GM23338 (cell line): ENCODE results near the gene MAP4K4. TPM values are rescaled to one million over a fixed set of nuclear protein-coding genes. Genes with fewer than 3 reads are reported as not detected.

Source experiments
- ATAC-seq: fragments of 200-7000 bp; cut with Tn5 transposase; 3 replicates; pipeline ENCODE4 v1.9.1; 2020
- DNase-seq: peaks from one replicate; pipeline ENCODE4 v3.0.0-alpha.2; 2015; ENCODE audit warnings: low spot score
- H2AFZ ChIP-seq: fragments of 200-600 bp; sonication (generic); 2 replicates; pipeline ENCODE4 v1.8.0; 2016; ENCODE audit warnings: antibody characterized with exemption, mild to moderate bottlenecking, moderate library complexity
- H3F3A ChIP-seq: fragments of 200-600 bp; sonication (generic); replicated peaks from 2 replicates; pipeline ENCODE4 v1.8.0; 2017; ENCODE audit warnings: antibody characterized with exemption, mixed run types, low read depth
- H3K27ac ChIP-seq: fragments of 200-600 bp; sonication (generic); 2 replicates; pipeline ENCODE4 v1.6.1; 2016; ENCODE audit warnings: low read depth
- H3K27me3 ChIP-seq: fragments of 200-600 bp; sonication (generic); 2 replicates; pipeline ENCODE4 v1.8.0; 2016; ENCODE audit warnings: mild to moderate bottlenecking, mixed run types, moderate library complexity; ENCODE audit not compliant: insufficient read depth
- H3K36me3 ChIP-seq: fragments of 200-600 bp; sonication (generic); 2 replicates; pipeline ENCODE4 v1.8.0; 2016; ENCODE audit warnings: mild to moderate bottlenecking; ENCODE audit not compliant: insufficient read depth
- H3K4me1 ChIP-seq: fragments of 200-600 bp; sonication (generic); 2 replicates; pipeline ENCODE4 v1.8.0; 2016; ENCODE audit warnings: mild to moderate bottlenecking, moderate library complexity; ENCODE audit not compliant: insufficient read depth
- H3K4me2 ChIP-seq: fragments of 200-600 bp; sonication (generic); 2 replicates; pipeline ENCODE4 v1.7.1; 2017; ENCODE audit warnings: mixed run types
- H3K4me3 ChIP-seq: fragments of 200-600 bp; sonication (generic); 2 replicates; pipeline ENCODE4 v1.6.1; 2016; ENCODE audit warnings: mixed run types
- H3K79me2 ChIP-seq: fragments of 200-600 bp; sonication (generic); replicated peaks from 2 replicates; pipeline ENCODE4 v1.8.0; 2017; ENCODE audit warnings: mild to moderate bottlenecking; ENCODE audit not compliant: insufficient read depth
- H3K9me2 ChIP-seq: fragments of 200-600 bp; sonication (generic); 2 replicates; pipeline ENCODE4 v1.8.0; 2017; ENCODE audit not compliant: insufficient read depth
- H4K20me1 ChIP-seq: fragments of 200-600 bp; sonication (generic); replicated peaks from 2 replicates; pipeline ENCODE4 v1.8.0; 2017; ENCODE audit warnings: mild to moderate bottlenecking; ENCODE audit not compliant: insufficient read depth
- H3K27ac Mint-ChIP-seq: 2 replicates; pipeline ENCODE4 v1.8.0; 2020; ENCODE audit warnings: inconsistent platforms, mild to moderate bottlenecking, moderate library complexity, mixed read lengths
- H3K27me3 Mint-ChIP-seq: 3 replicates; pipeline ENCODE4 v1.8.0; 2022; ENCODE audit warnings: low read depth, mild to moderate bottlenecking, moderate library complexity, mixed read lengths, inconsistent platforms; ENCODE audit not compliant: insufficient read depth, poor library complexity
- H3K36me3 Mint-ChIP-seq: 3 replicates; pipeline ENCODE4 v1.8.0; 2021; ENCODE audit warnings: low read depth, mild to moderate bottlenecking, inconsistent platforms, moderate library complexity, mixed read lengths
- H3K4me1 Mint-ChIP-seq: 3 replicates; pipeline ENCODE4 v1.8.0; 2020; ENCODE audit warnings: mild to moderate bottlenecking, inconsistent platforms, mixed read lengths
- H3K4me3 Mint-ChIP-seq: 3 replicates; pipeline ENCODE4 v1.8.0; 2021; ENCODE audit warnings: moderate library complexity, mild to moderate bottlenecking, inconsistent platforms, mixed read lengths
- H3K9me3 Mint-ChIP-seq: 3 replicates; pipeline ENCODE4 v1.8.0; 2020; ENCODE audit warnings: moderate library complexity, mild to moderate bottlenecking, inconsistent platforms, mixed read lengths
- EZH2 ChIP-seq: fragments of 200-600 bp; sonication (generic); IDR thresholded peaks from one replicate; pipeline ENCODE4 v1.8.0; 2017; ENCODE audit warnings: antibody characterized with exemption, mild to moderate bottlenecking, low read depth; ENCODE audit not compliant: unreplicated experiment
- REST ChIP-seq: IDR thresholded peaks from one replicate; pipeline ENCODE4 v1.6.1; 2018; ENCODE audit warnings: antibody characterized with exemption; ENCODE audit not compliant: unreplicated experiment
- ZNF331 ChIP-seq: fragments of 250-450 bp; sonication (Bioruptor Pico); IDR thresholded peaks from 2 replicates; pipeline ENCODE4 v1.5.0; 2020; ENCODE audit warnings: low read depth, mild to moderate bottlenecking, moderate library complexity
- polyA plus RNA-seq: library from polyadenylated mRNA; unstranded; fragments of >200 nt; fragmentation: Nextera tagmentation; extraction: Ambion mirVana; gene quantifications from 2 replicates; pipeline ENCODE4 v1.2.1, GENCODE V29; 2016
- total RNA-seq: library from RNA; depleted of rRNA; stranded (reverse); fragments of >200 nt; shearing (Covaris generic); gene quantifications from 2 replicates; pipeline ENCODE4 v1.2.3, GENCODE V29; 2014
- TF ChIP-seq, protein P1 (sequence below), 2 experiments: fragments of 200-600 bp in 1 of 2; sonication (generic) in 1 of 2; conservative IDR thresholded peaks; 2 replicates each; pipeline versions ENCODE4 v1.5.1 to v1.6.1; 2016 to 2017; ENCODE audit warnings: antibody characterized with exemption in 2 of 2, low read depth in 2 of 2, mild to moderate bottlenecking in 2 of 2, moderate library complexity in 1 of 2
- TF ChIP-seq, protein P2 (sequence below): fragments of 250-450 bp; sonication (Bioruptor Pico); IDR thresholded peaks from 2 replicates; pipeline ENCODE4 v1.5.0; 2020; ENCODE audit warnings: mild to moderate bottlenecking, moderate library complexity

Gene MAP4K4
- total and polyA plus RNA-seq, 2 experiments from 2014 or later, result 34.6 to 99.2 TPM

DNA sequence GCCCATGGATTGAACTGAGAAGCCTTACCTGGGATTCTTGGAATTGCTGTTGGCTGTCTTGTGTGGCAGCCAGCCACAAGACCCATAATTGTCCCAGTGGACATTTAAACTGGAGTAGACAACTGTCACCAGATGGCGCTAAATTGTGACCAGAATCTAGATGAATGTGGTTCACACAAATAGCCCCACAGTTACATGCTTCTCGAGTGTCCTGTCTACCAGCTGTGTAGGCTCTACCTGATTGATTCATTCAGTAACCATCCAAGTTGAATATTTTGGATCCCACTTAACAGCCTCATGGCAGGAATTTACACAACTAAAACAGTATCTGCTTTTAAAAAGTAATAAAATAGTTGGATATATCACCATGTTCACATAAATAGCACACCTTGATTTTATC is 73.2 kb downstream of the MAP4K4 start:
- H3K27me3 Mint-ChIP-seq, result no peaks in the 10 kb centered on the region
- Histone ChIP-seq H3K79me2 (peaks cover 98% of the 10 kb centered on the region), H3F3A (no peaks in the 10 kb centered on the region), H2AFZ (no peak overlapping the region), H3K27ac (no peak overlapping the region), H3K9me2 (no peaks in the 10 kb centered on the region), H3K4me2 (peak overlapping the region; percentile 42; the same call in 1 of the 2 replicates), H4K20me1 (peaks cover 14% of the 10 kb centered on the region), H3K27me3 (no peaks in the 10 kb centered on the region), H3K4me3 (no peak overlapping the region), H3K36me3 (no peaks in the 10 kb centered on the region), H3K4me1 (peaks cover 88% of the 10 kb centered on the region)
- no peak for ATAC-seq
- no peaks in the 10 kb centered on the region for H3K36me3 Mint-ChIP-seq
- H3K9me3 Mint-ChIP-seq, result no peaks in the 10 kb centered on the region
- TF ChIP-seq EZH2, result no peak
- TF ChIP-seq, protein P1, sequence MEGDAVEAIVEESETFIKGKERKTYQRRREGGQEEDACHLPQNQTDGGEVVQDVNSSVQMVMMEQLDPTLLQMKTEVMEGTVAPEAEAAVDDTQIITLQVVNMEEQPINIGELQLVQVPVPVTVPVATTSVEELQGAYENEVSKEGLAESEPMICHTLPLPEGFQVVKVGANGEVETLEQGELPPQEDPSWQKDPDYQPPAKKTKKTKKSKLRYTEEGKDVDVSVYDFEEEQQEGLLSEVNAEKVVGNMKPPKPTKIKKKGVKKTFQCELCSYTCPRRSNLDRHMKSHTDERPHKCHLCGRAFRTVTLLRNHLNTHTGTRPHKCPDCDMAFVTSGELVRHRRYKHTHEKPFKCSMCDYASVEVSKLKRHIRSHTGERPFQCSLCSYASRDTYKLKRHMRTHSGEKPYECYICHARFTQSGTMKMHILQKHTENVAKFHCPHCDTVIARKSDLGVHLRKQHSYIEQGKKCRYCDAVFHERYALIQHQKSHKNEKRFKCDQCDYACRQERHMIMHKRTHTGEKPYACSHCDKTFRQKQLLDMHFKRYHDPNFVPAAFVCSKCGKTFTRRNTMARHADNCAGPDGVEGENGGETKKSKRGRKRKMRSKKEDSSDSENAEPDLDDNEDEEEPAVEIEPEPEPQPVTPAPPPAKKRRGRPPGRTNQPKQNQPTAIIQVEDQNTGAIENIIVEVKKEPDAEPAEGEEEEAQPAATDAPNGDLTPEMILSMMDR (conservative IDR thresholded peaks at IDR 0.05; ENCODE audit: low read depth in 2 of 2), result peak; percentile 49 to 64
- H3K27ac Mint-ChIP-seq, result 0 out of 2 replicates have a peak overlapping the region, but pooled peaks have one; percentile 27
- peak; percentile 52 for DNase-seq
- H3K4me3 Mint-ChIP-seq, result no peak overlapping the region; the same call in 2 of the 3 replicates
- peaks cover 84% of the 10 kb centered on the region for H3K4me1 Mint-ChIP-seq

DNA sequence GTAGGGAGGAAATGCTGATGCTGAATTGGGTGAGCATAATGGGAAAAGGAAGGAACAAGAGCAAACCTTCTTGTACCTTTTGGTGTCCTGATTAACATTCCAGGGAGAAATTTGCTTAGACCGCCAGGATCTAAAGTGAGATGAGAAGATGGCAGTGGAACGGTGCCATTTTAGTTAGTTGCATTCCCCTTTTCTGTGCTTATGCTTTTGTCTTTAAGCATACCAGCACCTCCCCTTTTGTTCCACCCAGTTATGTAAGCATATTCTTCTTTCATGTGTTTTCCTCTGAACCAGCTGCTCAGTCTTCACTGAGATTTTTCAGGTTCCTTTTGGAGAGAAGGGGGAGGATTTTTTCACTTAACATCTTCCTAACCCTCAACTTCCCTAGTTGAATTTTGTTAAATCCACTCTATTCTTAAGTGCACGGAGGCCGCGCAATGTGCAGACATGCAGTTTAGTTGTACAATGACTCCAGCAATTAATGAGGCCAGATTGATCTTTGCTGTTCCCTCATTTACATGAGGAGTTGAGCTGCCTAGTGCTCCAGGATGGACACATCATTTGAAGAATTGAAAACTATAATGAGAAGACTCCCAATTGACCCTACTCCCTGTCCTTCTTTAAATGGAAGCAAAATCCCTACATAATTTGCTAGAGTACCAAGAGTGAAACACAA is 73.9 kb downstream of the MAP4K4 start:
- Histone ChIP-seq H3K9me2 (no peaks in the 10 kb centered on the region), H3K4me2 (peak overlapping the region; percentile 42; the same call in 1 of the 2 replicates), H3K27ac (no peak overlapping the region), H4K20me1 (peaks cover 14% of the 10 kb centered on the region), H3K36me3 (no peaks in the 10 kb centered on the region), H3F3A (no peaks in the 10 kb centered on the region), H3K4me1 (peaks cover 87% of the 10 kb centered on the region), H3K27me3 (no peaks in the 10 kb centered on the region), H3K79me2 (peaks cover 98% of the 10 kb centered on the region), H3K4me3 (no peak overlapping the region), H2AFZ (no peak overlapping the region)
- Mint-ChIP-seq H3K9me3 (no peaks in the 10 kb centered on the region), H3K27ac (peak overlapping the region; percentile 27; the same call in 1 of the 2 replicates), H3K4me3 (peak overlapping the region; percentile 31; the same call in 1 of the 3 replicates), H3K36me3 (no peaks in the 10 kb centered on the region), H3K4me1 (peaks cover 85% of the 10 kb centered on the region), H3K27me3 (no peaks in the 10 kb centered on the region)
- DNase-seq (no peak), ATAC-seq (no peak)
- TF ChIP-seq REST (no peak), ZNF331 (CRISPR knock-in tag) (no peak)
- TF ChIP-seq, protein P2, sequence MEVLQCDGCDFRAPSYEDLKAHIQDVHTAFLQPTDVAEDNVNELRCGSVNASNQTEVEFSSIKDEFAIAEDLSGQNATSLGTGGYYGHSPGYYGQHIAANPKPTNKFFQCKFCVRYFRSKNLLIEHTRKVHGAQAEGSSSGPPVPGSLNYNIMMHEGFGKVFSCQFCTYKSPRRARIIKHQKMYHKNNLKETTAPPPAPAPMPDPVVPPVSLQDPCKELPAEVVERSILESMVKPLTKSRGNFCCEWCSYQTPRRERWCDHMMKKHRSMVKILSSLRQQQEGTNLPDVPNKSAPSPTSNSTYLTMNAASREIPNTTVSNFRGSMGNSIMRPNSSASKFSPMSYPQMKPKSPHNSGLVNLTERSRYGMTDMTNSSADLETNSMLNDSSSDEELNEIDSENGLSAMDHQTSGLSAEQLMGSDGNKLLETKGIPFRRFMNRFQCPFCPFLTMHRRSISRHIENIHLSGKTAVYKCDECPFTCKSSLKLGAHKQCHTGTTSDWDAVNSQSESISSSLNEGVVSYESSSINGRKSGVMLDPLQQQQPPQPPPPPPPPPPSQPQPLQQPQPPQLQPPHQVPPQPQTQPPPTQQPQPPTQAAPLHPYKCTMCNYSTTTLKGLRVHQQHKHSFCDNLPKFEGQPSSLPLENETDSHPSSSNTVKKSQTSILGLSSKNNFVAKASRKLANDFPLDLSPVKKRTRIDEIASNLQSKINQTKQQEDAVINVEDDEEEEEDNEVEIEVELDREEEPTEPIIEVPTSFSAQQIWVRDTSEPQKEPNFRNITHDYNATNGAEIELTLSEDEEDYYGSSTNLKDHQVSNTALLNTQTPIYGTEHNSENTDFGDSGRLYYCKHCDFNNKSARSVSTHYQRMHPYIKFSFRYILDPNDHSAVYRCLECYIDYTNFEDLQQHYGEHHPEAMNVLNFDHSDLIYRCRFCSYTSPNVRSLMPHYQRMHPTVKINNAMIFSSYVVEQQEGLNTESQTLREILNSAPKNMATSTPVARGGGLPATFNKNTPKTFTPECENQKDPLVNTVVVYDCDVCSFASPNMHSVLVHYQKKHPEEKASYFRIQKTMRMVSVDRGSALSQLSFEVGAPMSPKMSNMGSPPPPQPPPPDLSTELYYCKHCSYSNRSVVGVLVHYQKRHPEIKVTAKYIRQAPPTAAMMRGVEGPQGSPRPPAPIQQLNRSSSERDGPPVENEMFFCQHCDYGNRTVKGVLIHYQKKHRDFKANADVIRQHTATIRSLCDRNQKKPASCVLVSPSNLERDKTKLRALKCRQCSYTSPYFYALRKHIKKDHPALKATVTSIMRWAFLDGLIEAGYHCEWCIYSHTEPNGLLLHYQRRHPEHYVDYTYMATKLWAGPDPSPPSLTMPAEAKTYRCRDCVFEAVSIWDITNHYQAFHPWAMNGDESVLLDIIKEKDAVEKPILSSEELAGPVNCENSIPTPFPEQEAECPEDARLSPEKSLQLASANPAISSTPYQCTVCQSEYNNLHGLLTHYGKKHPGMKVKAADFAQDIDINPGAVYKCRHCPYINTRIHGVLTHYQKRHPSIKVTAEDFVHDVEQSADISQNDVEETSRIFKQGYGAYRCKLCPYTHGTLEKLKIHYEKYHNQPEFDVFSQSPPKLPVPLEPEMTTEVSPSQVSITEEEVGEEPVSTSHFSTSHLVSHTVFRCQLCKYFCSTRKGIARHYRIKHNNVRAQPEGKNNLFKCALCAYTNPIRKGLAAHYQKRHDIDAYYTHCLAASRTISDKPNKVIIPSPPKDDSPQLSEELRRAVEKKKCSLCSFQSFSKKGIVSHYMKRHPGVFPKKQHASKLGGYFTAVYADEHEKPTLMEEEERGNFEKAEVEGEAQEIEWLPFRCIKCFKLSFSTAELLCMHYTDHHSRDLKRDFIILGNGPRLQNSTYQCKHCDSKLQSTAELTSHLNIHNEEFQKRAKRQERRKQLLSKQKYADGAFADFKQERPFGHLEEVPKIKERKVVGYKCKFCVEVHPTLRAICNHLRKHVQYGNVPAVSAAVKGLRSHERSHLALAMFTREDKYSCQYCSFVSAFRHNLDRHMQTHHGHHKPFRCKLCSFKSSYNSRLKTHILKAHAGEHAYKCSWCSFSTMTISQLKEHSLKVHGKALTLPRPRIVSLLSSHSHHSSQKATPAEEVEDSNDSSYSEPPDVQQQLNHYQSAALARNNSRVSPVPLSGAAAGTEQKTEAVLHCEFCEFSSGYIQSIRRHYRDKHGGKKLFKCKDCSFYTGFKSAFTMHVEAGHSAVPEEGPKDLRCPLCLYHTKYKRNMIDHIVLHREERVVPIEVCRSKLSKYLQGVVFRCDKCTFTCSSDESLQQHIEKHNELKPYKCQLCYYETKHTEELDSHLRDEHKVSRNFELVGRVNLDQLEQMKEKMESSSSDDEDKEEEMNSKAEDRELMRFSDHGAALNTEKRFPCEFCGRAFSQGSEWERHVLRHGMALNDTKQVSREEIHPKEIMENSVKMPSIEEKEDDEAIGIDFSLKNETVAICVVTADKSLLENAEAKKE (CRISPR knock-in tag), result no peak
- TF ChIP-seq, protein P1 (conservative IDR thresholded peaks at IDR 0.05; ENCODE audit: low read depth in 2 of 2), result no peak
